Astrocyte (in vitro differentiated cells and primary cell): ENCODE data around the gene PSD. TPM values are rescaled to one million over a fixed set of nuclear protein-coding genes. Genes with fewer than 3 reads are reported as not detected.

ENCODE experiments used
- DNase-seq: peaks from one replicate; pipeline ENCODE4 v3.0.0-alpha.2; 2010; ENCODE audit warnings: low read depth
- FAIRE-seq: peaks from 2 replicates; lab custom pipeline; 2011; peaks lifted over from hg19 to GRCh38; lab: Jason Lieb, UNC
- H2AFZ ChIP-seq: 2 replicates; pipeline ENCODE4 v1.6.0; 2012; ENCODE audit warnings: low read depth, low read length, inconsistent platforms
- H3K27ac ChIP-seq: 2 replicates; pipeline ENCODE4 v1.5.1; 2011; ENCODE audit warnings: low read depth, low read length, inconsistent platforms
- H3K27me3 ChIP-seq: 2 replicates; pipeline ENCODE4 v1.6.0; 2011; ENCODE audit warnings: low read length, inconsistent platforms; ENCODE audit not compliant: insufficient read depth
- H3K36me3 ChIP-seq: 2 replicates; pipeline ENCODE4 v1.5.1; 2011; ENCODE audit warnings: low read length, inconsistent platforms; ENCODE audit not compliant: insufficient read depth
- H3K4me1 ChIP-seq: 2 replicates; pipeline ENCODE4 v1.5.1; 2011; ENCODE audit warnings: low read length, inconsistent platforms; ENCODE audit not compliant: insufficient read depth
- H3K4me2 ChIP-seq: 2 replicates; pipeline ENCODE4 v1.6.0; 2012; ENCODE audit warnings: low read length, inconsistent platforms
- H3K4me3 ChIP-seq: 2 replicates; pipeline ENCODE4 v1.5.1; 2011; ENCODE audit warnings: low read depth, mild to moderate bottlenecking, low read length, inconsistent platforms; ENCODE audit not compliant: insufficient read depth
- H3K79me2 ChIP-seq: 2 replicates; pipeline ENCODE4 v1.6.0; 2012; ENCODE audit warnings: mild to moderate bottlenecking, low read length, inconsistent platforms; ENCODE audit not compliant: insufficient read depth
- H3K9ac ChIP-seq: 2 replicates; pipeline ENCODE4 v1.6.0; 2012; ENCODE audit warnings: mild to moderate bottlenecking, low read length, inconsistent platforms
- H3K9me3 ChIP-seq: 2 replicates; pipeline ENCODE4 v1.5.1; 2012; ENCODE audit warnings: low read depth, mild to moderate bottlenecking, low read length, inconsistent platforms; ENCODE audit not compliant: insufficient read depth
- H4K20me1 ChIP-seq: 2 replicates; pipeline ENCODE4 v1.6.0; 2012; ENCODE audit warnings: low read length, inconsistent platforms; ENCODE audit not compliant: insufficient read depth
- H3K27ac Mint-ChIP-seq: one replicate; pipeline ENCODE4 v1.8.0; 2021; ENCODE audit warnings: mild to moderate bottlenecking, mixed read lengths; ENCODE audit not compliant: unreplicated experiment
- H3K27me3 Mint-ChIP-seq: one replicate; pipeline ENCODE4 v1.8.0; 2021; ENCODE audit warnings: low read depth, mixed read lengths; ENCODE audit not compliant: unreplicated experiment
- H3K36me3 Mint-ChIP-seq: one replicate; pipeline ENCODE4 v1.8.0; 2021; ENCODE audit warnings: low read depth, mixed read lengths; ENCODE audit not compliant: unreplicated experiment
- H3K4me1 Mint-ChIP-seq: one replicate; pipeline ENCODE4 v1.8.0; 2021; ENCODE audit warnings: low read depth, mixed read lengths; ENCODE audit not compliant: unreplicated experiment
- H3K4me3 Mint-ChIP-seq: one replicate; pipeline ENCODE4 v1.8.0; 2021; ENCODE audit warnings: mild to moderate bottlenecking, moderate library complexity, mixed read lengths; ENCODE audit not compliant: unreplicated experiment
- H3K9me3 Mint-ChIP-seq: one replicate; pipeline ENCODE4 v1.8.0; 2021; ENCODE audit warnings: mild to moderate bottlenecking, mixed read lengths; ENCODE audit not compliant: unreplicated experiment
- CTCF ChIP-seq: IDR thresholded peaks from 2 replicates; pipeline ENCODE4 v1.5.1; 2011; ENCODE audit warnings: low read depth, mild to moderate bottlenecking, inconsistent platforms, low read length, moderate library complexity; ENCODE audit not compliant: insufficient read depth
- EZH2 ChIP-seq: IDR thresholded peaks from 2 replicates; pipeline ENCODE4 v1.6.1; 2012; ENCODE audit warnings: mild to moderate bottlenecking, low read length, inconsistent platforms; ENCODE audit not compliant: insufficient read depth
- total RNA-seq: library from RNA; stranded (reverse); gene quantifications from 2 replicates; pipeline ENCODE4 v1.2.1, GENCODE V29; 2021

PSD gene
- total RNA-seq, 1 donor from 2014 or later = 8.8 TPM

DNA sequence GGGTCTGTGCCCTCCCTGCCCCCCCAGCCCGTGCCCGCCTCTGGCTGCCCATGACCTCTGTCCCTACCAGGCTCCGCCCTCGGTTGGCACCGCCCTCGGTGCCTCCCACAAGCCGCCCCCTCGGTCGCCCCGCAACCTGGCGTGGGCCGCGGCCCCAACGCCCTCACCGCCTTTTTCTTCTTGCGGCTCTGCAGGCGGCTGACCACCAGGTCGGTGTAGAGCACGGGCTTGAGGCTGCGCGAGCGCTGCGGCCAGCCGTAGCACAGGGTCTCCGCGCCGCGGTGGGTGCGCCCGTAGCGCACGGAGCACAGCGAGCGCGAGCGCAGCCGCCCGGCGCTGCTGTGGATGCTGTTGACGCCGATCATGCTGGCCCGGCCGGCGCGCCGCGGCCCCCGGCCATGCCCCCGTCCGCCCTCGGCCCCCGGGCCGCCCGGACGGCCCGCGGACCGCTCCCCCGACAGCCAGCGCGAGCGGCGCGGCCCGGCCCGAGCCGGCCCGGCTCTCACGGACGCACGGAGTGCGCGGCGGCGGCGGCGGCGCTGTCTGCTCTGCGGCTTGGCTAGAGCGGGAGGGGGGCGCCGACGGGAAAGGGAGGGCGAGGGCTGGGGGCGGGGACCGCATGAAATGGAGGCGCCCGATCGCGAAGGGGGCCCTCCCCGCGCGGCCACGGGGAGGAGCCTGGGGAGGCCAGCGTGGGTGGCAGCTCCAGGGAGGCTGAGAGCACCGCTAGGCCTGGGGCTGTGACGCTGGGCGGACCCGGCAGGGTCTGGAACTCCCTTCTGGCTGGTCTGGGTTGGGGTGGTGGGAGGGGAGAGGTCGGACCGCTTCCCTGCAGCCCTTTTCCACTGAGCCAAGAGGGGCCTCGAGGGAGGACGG lies 9.6 kb downstream of the PSD start:
- H2AFZ ChIP-seq = peak overlapping the region; percentile 80

GRCh38 chr10:102408131-102408727 lies 10.4 kb downstream of the PSD start:
- DNase-seq (no peak), FAIRE-seq (no peak)
- no peaks in the 10 kb centered on the region for H3K9me3 Mint-ChIP-seq
- H3K9me3 ChIP-seq = no peaks in the 10 kb centered on the region
- peaks cover 14% of the 10 kb centered on the region for H4K20me1 ChIP-seq
- no peak overlapping the region for H3K9ac ChIP-seq
- peak overlapping the region; percentile 76 for H3K4me3 Mint-ChIP-seq
- H2AFZ ChIP-seq = no peak overlapping the region
- H3K27ac Mint-ChIP-seq = no peak overlapping the region
- no peak for TF ChIP-seq EZH2
- no peak for TF ChIP-seq CTCF
- H3K27me3 ChIP-seq = peaks cover 20% of the 10 kb centered on the region
- peaks cover 3% of the 10 kb centered on the region for H3K4me1 ChIP-seq
- peaks cover 9% of the 10 kb centered on the region for H3K4me1 Mint-ChIP-seq
- no peak overlapping the region for H3K27ac ChIP-seq
- no peaks in the 10 kb centered on the region for H3K79me2 ChIP-seq
- peaks cover 2% of the 10 kb centered on the region for H3K36me3 Mint-ChIP-seq
- peak overlapping the region; percentile 87 for H3K4me2 ChIP-seq
- no peaks in the 10 kb centered on the region for H3K36me3 ChIP-seq
- peak overlapping the region; percentile 49 for H3K4me3 ChIP-seq
- H3K27me3 Mint-ChIP-seq = peaks cover 24% of the 10 kb centered on the region

More for the DNA sequence above, 9.6 kb downstream of the PSD start:
- Mint-ChIP-seq H3K4me1 (peaks cover 10% of the 10 kb centered on the region), H3K27me3 (peaks cover 26% of the 10 kb centered on the region), H3K9me3 (no peaks in the 10 kb centered on the region), H3K27ac (peak overlapping the region; percentile 60), H3K36me3 (peaks cover 2% of the 10 kb centered on the region), H3K4me3 (peak overlapping the region; percentile 76)
- Histone ChIP-seq H3K79me2 (no peaks in the 10 kb centered on the region), H3K27ac (no peak overlapping the region), H3K36me3 (no peaks in the 10 kb centered on the region), H3K4me3 (peak overlapping the region; percentile 49), H3K9me3 (no peaks in the 10 kb centered on the region), H3K4me1 (peaks cover 3% of the 10 kb centered on the region), H3K27me3 (peaks cover 20% of the 10 kb centered on the region), H3K4me2 (peak overlapping the region; percentile 87), H4K20me1 (peaks cover 14% of the 10 kb centered on the region), H3K9ac (no peak overlapping the region)
- DNase-seq (no peak), FAIRE-seq (no peak)
- TF ChIP-seq CTCF = no peak
- peak; percentile 17 for TF ChIP-seq EZH2
